Measurements from ENCODE around the gene CD99L2.
"Not testable (repeated sequence)": the region's sequence is repeated elsewhere in the genome, so short reads cannot be mapped to it uniquely, and the experiment has no call there.

Gene CD99L2

DNA sequence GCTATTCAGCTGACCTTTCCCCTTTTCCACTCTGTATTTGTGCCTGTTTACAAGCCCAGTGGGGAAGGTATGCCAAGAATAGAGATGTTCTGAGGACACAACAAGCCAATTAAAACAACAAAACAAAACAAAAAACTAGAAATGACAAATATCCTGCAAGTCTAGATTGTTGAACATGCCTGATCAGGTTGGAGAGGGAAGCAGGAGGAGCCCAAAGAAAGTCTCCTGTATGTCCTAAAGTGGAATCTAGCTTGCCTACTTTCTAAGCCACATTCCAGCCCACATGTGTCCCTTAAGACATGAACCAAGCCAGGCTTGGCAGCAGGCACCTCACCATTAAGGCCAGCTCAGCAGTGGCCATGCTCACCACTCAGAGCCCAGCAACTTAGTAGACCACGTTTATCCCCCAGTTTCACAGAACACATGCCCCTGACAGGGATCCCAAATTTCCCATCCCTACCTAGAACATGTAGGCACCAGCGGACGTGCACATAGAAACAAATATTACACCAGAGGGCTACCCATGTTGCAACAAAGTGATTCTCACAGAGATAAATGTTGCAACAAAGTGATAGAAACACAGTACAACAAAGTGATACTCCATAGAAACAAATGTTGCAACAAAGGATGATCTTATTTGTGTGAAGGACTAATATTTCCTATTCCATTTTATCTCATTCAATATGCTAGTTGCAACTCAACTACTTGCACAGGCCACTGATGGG lies 48.3 kb downstream of the CD99L2 start:
- no peak for FAIRE-seq

DNA sequence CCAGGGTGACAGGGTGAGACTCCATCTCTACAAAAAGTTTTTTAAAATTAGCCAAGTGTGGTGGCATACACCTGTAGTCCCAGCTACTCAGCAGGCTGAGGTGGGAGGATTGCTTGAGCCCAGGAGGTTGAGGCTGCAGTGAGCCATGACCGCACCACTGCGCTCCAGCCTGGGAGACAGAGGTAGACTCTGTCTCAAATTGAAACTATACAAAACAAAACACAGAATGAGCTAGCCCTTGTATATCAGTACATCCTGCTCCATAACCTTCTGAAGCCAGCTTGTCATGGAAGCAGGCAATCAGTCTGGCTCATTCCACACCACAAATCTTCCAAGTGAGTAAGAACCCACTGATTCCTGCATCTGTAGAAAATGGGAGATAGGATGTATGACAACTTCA lies 49.0 kb downstream of the CD99L2 start:
- FAIRE-seq: no peak

DNA sequence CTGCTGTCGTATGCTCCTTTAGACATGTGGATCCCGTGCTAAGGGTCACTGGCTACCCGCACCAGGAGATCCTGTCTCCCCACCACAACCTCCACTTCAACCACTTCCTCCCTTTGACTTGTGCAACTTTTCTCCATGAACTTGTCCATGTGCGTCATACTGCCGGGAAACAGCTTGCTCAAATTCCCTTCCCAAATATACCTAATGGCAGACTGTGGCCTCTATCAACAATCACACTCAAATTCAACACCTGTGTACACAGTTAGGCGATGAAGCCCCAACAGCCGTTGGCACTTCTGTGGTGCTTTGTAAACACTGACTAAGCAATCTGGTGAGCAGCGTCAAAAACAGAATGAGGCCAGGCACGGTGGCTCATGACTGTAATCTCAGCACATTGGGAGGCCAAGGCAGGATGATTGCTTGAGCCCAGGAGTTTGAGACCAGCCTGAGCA lies 49.5 kb downstream of the CD99L2 start:
- FAIRE-seq: peak; percentile 98

DNA sequence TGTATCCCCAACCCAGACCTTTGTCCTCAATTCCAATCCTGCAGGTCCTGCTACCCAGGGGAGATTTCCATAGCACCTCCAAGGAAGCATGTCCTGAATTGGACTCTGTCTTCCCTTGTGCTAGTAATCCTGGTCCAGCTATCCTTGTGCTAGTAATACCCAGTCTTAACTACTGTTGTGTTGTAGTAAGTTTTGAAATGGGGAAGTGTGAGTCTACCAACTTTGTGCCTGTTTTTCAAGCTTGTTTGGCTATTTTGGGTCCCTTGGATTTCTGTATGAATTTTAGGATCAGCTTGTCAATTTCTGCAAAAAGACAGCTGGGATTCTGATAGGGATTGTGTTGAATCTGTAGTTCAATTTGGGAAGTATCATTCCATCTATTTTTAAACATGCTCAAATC lies 51.4 kb downstream of the CD99L2 start:
- no peak for FAIRE-seq

DNA sequence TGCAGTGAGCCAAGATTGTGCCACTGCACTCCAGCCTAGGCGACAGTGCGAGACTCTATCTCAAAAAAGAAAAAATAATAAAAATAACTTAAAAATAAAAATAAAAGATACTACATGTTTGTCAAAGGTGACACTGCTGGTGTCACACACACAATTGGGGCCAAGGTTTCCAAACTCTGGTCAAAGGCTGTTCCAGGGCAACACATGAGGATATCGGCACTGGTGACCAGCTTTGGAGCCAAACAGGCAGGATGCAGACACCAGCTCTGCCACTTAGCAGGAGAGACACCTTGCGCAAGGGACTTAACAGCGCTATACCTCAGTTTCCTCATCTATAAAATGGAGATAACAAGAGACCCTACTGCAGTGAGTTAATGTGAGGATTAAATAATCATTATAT lies 52.3 kb downstream of the CD99L2 start:
- FAIRE-seq: no peak

DNA sequence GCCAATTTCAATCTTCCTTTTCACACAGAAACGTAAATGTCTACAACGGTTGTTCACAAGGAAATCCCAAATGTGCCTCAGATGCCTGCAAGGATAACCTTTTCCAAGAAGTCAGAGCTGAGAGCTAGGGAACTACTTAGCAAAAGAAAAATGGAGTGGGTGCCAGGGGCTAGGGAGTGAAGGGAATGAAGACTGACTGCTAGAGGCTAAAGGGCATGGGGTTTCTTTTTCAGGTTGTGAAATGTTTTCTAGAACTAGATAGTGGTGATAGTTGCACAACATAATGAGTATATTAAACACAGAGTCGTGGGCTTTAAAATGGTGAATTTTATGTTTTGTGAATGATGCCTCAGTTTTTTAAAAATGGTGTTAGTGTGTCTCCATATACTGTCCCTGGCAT lies 53.4 kb downstream of the CD99L2 start:
- no peak for FAIRE-seq

DNA sequence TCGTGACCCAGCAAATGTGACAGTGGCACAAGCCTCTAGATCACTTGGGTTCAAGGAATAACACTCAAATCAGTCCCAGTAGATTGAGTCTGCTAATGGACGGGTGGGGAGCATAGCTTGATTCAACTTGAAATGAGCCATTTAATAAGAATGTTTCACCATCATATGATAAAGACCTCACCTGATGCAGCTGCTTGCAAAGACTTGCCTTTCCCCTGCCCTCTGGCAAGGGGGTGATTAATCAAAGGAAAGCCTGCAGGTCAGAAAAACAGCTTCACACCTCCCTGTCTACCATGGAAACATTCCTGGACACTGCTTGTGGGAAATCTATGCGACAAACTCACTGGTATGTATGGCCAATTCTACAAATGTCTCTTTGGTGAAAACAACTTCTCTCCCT lies 54.5 kb downstream of the CD99L2 start:
- no peak for FAIRE-seq

DNA sequence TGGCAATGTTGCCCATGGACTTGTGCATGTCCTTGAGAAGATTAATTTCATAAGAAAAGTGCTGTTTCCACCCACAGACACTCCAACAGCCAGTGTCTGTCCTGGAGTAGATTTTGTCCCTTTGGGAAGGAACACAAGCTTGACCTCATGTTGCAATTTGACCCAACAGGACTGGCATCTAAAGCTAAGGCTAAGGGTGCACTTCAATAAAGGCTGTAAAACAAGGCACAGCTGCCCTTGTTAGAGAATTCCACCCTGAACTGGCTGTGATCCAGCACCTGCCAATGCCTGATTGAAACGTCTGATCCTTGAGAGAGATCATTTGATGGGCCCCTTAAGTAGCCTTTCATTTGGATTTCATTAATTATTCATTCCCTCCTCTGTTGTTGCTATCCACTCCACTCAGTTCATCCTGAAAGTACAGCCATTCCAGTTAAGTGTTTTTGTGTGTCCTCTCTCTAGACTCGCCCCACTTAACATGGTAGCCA lies 56.2 kb downstream of the CD99L2 start:
- no peak for FAIRE-seq

DNA sequence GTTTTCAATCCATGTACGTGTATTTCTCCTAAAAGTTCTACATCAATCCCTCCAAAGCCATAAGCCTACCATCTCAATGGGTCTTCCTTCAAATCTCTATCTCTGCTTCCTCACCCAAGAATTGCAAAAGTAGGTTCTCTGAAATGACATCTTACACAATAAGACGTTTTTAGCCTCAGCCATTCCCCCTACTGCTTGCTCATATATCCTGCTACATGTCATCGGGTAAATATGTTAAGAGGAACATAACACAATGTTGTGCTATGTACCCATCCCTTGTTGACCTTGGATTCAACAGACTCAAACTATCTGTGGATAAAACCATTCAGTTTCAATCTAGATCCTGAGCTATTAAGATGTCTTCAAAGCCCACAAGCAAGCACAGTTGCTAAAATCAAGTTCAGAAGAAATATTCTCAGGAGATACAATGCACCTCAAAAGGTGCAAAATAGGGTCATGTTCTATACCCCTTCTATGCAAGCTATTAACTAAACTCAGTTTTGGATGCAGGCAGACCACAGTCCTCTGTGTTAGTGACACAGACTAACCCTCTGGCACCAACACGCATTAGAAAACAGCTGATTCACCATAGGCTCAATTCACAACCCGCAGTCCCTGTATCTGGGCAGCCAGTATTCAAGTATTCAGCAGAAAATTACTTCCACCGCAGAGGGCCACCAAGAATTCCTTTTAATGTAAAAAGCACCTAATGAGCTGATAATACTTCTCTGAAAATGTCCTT lies 56.8 kb downstream of the CD99L2 start:
- no peak for FAIRE-seq

DNA sequence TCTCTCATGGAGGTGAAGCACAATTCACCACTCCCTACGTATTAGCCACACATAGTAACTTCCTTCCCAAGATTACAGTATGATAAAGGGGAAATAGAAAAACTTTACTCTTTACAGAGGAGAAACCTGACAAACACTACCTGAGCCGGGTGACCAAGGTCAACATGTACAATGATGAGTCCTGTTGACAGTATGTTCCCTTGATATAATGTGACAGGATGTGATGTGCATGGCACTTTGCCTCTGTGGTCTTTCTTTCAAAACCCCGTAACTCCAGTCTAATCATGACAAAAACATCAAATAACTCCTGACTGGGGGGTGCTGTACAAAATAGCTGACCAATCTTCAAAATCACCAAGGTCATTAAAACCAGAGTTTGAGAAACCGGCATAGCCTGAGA lies 60.6 kb downstream of the CD99L2 start:
- FAIRE-seq: no peak

DNA sequence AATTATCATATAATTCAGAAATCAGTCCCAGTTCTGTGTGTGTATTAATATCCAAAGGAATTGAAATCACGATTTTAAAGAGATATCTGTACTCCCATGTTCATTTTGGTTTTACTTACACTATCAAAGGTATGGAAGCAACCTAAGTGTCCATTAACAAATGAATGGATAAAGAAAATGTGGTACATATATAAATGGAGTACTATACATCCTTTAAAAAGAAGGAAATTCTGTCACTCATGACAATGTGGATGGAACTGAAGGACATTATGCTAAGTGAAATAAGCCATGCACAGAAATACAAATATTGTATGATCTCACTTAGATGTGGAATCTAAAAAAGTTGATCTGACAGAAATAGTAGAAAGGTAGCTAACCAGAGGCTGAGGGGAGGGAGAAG lies 63.8 kb downstream of the CD99L2 start:
- no peak for FAIRE-seq

DNA sequence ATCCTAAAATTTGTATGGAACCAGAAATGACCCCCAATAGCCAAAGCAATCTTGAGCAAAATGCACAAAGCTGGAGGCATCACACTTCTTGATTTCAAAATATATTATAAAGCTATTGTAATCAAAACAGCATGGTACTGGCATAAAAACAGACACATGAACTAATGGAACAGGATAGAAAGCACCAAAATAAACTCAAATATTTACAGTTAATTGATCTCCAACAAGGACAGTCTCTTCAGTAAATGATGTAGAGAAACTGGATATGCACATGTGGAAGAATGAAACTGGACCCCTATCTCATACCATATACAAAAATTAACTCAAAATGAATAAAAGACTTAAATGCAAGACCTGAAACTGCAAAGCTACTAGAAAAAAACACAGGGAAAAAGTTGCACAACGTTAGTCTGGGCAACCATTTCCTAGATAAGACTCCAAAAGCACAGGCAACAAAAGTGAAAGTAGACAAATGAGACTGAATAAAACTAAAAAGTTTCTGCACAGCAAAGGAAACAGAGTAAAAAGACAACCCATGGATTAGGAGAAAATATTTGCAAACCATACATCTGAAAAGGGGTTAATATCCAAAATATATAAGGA lies 64.9 kb downstream of the CD99L2 start:
- FAIRE-seq: peak; percentile 30

DNA sequence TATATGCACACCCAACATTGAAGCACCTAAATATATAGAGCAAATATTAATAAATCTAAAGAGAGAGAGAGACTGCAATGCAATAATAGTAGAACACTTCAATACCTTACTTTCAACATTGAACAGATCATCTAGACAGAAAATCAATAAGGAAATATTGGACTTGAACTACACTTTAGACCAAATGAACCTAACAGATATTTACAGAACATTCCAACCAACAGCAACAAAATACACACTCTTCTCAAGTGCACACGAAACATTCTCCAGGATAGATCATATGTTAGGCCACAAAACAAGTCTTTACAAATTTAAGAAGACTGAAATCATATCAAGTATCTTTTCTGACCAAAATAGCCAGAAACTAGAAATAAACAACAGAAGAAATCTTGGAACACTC lies 66.6 kb downstream of the CD99L2 start:
- FAIRE-seq: peak; percentile 89

DNA sequence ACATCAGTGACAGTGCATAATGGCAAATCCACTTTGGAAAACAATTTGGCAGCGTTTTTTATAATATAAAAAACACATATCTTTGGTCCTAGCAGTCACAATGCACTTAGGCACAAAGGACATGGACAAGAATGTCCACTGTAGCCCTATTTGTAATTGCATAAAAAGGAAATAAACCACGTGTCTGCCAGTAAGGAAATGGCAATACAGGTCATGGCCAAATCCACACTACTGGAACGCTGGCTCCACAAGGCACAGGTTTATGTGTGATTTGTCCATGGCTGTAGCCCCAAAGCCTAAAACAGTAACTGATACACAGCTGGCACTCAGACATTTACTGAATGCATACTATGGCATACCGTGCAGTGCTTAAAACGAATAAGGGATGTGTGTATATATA lies 69.7 kb downstream of the CD99L2 start:
- no peak for FAIRE-seq

DNA sequence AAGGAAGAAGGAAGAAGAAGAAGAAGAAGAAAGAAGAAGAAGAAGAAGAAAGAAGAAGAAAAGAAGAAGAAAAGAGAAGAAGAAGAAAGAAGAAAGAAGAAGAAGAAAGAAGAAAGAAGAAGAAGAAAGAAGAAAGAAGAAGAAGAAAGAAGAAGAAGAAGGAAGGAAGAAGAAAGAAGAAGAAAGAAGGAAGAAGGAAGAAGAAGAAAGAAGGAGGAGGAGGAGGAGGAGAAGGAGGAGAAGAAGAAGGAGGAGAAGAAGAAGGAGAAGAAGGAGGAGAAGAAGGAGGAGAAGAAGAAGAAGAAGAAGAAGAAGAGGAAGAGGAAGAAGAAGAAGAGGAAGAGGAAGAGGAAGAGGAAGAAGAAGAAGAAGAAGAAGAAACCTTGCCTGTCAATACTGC lies 74.1 kb downstream of the CD99L2 start:
- FAIRE-seq: peak; percentile 33

DNA sequence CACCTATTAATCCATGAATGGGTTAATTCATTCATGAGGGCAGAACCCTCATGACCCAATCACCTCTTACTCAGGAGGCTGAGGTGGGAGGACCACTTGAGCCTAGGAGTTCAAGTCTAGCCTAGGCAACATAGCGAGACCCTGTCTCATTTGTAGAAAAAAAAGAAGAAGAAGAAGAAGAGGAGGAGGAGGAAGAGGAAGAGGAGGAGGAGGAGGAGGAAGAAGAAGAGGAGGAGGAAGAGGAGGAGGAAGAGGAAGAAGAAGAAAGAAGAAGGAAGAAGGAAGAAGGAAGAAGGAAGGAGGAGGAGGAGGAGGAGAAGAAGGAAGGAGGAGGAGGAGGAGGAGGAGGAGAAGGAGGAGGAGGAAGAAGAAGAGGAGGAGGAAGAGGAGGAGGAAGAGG lies 74.6 kb downstream of the CD99L2 start:
- FAIRE-seq: not testable (repeated sequence)

DNA sequence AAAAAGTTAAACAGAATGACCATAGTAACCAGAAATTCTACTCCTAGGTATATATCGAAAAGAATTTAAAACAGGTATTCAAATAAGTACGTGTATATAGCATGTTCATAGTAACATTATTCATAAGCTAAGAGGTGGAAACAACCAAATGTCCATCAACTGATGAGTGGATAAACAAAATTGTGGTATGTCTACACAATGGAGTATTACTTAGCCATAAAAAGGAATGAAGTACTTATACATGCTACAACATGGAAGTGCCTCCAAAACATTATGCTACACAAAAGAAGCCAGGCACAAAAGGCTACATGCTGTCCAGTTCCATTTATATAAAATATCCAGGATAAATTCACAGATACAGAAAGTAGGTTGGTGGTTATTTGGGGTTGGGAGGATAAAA lies 76.5 kb downstream of the CD99L2 start:
- no peak for FAIRE-seq

DNA sequence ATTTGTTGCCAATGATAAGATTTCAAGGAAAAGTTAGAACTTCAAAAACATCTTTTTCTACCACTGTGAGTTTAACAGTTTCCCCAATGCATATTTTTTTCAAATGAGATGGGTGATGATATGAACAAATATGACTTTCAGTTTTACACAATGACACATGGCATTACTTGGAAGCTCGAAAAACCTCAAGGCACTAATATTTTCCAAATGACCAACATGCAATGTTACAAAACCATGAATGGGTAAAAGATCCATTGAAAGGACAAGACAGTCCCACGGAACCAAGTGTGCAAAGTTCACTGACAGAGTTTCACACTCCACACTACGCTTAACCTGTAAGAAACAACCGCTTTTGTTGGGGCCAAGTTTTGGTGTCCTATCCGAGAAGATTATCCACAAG lies 84.5 kb downstream of the CD99L2 start:
- FAIRE-seq: no peak

DNA sequence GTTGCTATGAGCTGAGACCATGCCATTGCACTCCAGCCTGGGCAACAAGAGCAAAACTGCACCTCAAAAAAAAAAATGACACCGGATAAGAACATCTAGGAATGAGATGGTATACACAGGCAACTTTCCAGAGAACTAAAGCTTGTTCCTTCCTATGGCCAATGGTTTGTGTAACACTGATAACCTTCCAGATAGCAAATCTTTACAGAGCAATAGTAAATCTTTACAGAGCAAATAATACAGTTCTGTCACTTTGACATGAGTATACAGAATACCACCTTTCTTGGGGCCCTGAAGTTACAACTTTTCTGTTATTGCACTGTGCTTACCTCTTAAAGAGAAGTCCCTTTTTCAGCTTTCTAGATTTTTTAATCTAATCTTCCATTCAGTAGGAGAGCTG lies 91.6 kb downstream of the CD99L2 start:
- no peak for FAIRE-seq

DNA sequence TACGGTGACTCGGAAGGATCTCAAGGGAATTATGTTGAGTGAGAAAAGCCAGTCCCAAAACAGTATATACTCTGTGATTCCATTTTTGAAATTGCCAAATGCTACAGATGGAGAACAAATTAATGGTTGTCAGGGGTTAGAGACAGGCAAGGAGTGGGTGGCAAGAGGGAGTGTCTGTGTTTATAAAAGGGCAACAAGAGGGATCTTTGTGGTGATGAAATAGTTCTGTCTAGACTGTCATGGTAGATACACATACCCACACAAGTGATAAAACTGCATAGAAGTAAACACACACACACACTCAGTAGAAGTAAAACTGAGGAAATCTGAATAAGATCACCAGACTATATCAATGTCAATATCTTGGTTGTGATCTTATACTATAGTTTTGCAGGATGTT lies 92.7 kb downstream of the CD99L2 start:
- no peak for FAIRE-seq

DNA sequence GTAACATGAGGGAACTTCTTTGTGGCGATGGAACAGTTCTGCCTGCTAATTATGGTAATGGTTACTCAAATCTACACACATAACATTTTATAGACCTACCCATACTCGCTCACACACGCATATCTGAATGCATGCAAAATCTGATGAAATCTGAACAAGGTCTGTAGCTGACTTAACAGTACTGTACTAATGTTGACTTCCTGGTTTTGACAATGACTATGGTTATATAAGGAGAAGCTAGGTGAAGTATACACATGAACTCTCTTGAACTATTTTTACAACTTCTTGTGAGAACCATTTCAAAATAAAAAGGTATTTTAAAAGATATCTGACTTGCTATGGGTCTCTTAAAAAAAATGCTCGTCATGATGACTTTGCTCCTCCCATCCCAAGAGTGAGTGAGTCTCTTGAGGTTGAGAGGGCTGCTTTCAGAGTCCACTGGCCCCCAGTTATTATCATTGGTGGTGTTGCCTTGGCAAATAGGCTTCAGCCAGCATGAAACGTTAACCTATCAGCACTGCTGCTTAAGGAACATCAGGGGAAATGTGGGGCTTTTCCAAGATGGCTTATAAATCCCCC lies 105.4 kb downstream of the CD99L2 start:
- FAIRE-seq: no peak

DNA sequence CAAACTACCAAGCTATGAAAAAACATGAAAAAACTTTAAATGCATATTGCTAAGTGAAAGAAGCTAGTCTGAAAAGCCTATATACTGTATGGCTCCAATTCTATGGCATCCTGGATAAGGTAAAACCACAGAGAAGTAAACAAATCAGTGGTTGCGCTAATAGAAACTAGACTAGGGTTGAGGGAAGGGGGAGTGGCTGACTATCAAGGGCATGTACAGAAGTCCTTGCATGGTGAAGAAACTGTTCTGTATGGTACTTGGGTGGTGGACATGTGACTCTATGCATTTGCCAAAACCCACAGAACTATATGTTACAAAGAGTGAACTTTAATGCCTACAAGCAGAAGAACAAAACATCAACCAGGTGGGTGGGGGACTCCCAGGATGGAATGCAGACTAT lies 108.4 kb downstream of the CD99L2 start:
- FAIRE-seq: no peak

DNA sequence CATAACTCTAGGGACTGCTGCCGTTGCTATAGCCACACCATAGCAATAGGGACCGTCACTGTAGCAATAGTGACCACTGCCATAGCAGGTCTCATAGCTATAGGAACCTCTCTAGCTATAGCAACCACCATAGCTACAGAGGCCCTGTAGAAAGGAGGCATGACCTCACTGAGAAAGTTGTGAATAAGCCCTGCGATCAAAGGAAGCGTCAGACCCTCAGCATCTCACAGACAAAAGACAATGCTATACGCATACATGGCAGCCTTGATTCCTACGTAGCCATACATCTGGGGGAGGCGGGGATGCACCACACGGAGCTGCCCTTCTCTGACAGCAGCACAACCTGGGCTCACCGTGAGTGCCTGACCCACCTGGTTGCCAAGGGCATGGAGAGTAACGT lies 116.8 kb downstream of the CD99L2 start:
- no peak for FAIRE-seq

DNA sequence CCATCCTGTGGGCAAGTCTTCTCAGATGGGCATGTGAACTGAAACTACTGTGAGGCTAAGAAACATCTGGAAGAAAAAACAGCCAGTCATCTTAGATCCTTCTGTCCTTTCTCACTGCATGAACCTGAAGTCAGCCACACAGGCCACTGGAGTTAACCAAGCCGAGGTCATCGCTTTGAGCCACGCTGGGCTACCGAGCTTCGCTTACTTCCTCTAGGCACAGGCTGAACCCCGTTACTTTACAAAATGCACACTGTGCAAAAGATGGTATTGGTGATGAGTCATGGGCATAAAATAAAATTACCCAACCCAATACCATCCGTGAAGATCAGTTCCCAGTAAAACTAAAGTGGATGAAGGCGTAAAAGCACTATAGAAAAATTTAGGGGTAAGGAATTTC lies 119.1 kb downstream of the CD99L2 start:
- FAIRE-seq: no peak

Data from islet of Langerhans (tissue), 1 donor.